Uterus (tissue), 4 donors: Measurements from ENCODE around the gene RTL5. TPM values are rescaled to one million over a fixed set of nuclear protein-coding genes. Genes with fewer than 3 reads are reported as not detected.
A peak's percentile ranks its signal among the peaks of the same experiment; 100 is the strongest.

ENCODE experiments used
- DNase-seq, 2 donors: peaks; one replicate each; pipeline ENCODE4 v3.0.0-alpha.2; 2019 to 2020
- H3K27ac ChIP-seq, 2 donors: fragments of 200-600 bp; sonication (generic); 1 replicate in 1 of 2; 2 replicates in 1 of 2; pipeline ENCODE4 v1.5.1; 2016 to 2018
- H3K27me3 ChIP-seq, 2 donors: fragments of 200-600 bp; sonication (generic); one replicate each; pipeline ENCODE4 v1.5.1; 2018 to 2019; ENCODE audit warnings: control low read depth in 1 of 2
- H3K36me3 ChIP-seq, 2 donors: fragments of 200-600 bp; sonication (generic); one replicate each; pipeline ENCODE4 v1.5.1; 2019; ENCODE audit warnings: control low read depth in 1 of 2
- H3K4me1 ChIP-seq, 2 donors: fragments of 200-600 bp; sonication (generic); one replicate each; pipeline ENCODE4 v1.5.1; 2018 to 2019; ENCODE audit warnings: control low read depth in 1 of 2
- H3K4me3 ChIP-seq, 2 donors: fragments of 200-600 bp; sonication (generic); 1 replicate in 1 of 2; 2 replicates in 1 of 2; pipeline ENCODE4 v1.5.1; 2018 to 2019; ENCODE audit warnings: mild to moderate bottlenecking in 1 of 2
- H3K9me3 ChIP-seq, 2 donors: fragments of 200-600 bp; sonication (generic); one replicate each; pipeline ENCODE4 v1.5.1; 2019; ENCODE audit warnings: control low read depth in 1 of 2
- CTCF ChIP-seq, 4 experiments: fragments of 200-600 bp in 2 of 4; fragments of 450-650 bp in 2 of 4; sonication (generic) in 2 of 4; IDR thresholded peaks; one replicate each; pipeline ENCODE4 v1.5.1; 2016 to 2019; ENCODE audit warnings: antibody characterized with exemption in 4 of 4, mild to moderate bottlenecking in 2 of 4, moderate library complexity in 1 of 4
- POLR2A ChIP-seq, 2 donors: fragments of 450-650 bp; IDR thresholded peaks; one replicate each; pipeline ENCODE4 v1.6.1; 2016; ENCODE audit warnings: antibody characterized with exemption in 2 of 2, mild to moderate bottlenecking in 1 of 2, moderate library complexity in 1 of 2
- intact Hi-C: fragments of 100-400 bp; cut with DNase I; formaldehyde crosslinking; loops from one replicate; pipeline ENCODE4 v1.15.1; 2023; ENCODE audit warnings: low total_unique reads
- total RNA-seq, 4 donors: library from RNA; depleted of rRNA in 3 of 4; stranded (reverse); fragments of >200 nt in 3 of 4; gene quantifications; one replicate each; pipeline versions ENCODE4 v1.1.0 to v1.2.4, GENCODE V29; 2014 to 2023
- donor health status: DM: yes; HTN: yes; CAD: no.

Gene RTL5
- total RNA-seq, 4 donors from 2014 or later, result 2.3 to 23.3 (median 6.1) TPM

- Histone ChIP-seq H3K36me3 (no peaks in the 10 kb centered on the region), H3K27me3 (no peaks in the 10 kb centered on the region), H3K4me3 (no peak overlapping the region), H3K4me1 (no peaks in the 10 kb centered on the region), H3K27ac (no peak overlapping the region), H3K9me3 (no peaks in the 10 kb centered on the region)
- DNase-seq, result no peak
- TF ChIP-seq POLR2A (IDR thresholded peaks at IDR 0.05) (no peak), CTCF (IDR thresholded peaks at IDR 0.05) (no peak)
- intact Hi-C loops, result no loop called here
These were observed 47.6 kb downstream of the RTL5 start for GRCh38 chrX:72084114-72084513.

GRCh38 chrX:72083291-72083690, 48.4 kb downstream of the RTL5 start:
- Histone ChIP-seq H3K27me3 (no peaks in the 10 kb centered on the region), H3K9me3 (no peaks in the 10 kb centered on the region), H3K36me3 (no peaks in the 10 kb centered on the region), H3K4me3 (no peak overlapping the region), H3K4me1 (no peaks in the 10 kb centered on the region), H3K27ac (no peak overlapping the region)
- DNase-seq, result no peak
- intact Hi-C loops, result no loop called here
- TF ChIP-seq CTCF (IDR thresholded peaks at IDR 0.05), result no peak

DNA sequence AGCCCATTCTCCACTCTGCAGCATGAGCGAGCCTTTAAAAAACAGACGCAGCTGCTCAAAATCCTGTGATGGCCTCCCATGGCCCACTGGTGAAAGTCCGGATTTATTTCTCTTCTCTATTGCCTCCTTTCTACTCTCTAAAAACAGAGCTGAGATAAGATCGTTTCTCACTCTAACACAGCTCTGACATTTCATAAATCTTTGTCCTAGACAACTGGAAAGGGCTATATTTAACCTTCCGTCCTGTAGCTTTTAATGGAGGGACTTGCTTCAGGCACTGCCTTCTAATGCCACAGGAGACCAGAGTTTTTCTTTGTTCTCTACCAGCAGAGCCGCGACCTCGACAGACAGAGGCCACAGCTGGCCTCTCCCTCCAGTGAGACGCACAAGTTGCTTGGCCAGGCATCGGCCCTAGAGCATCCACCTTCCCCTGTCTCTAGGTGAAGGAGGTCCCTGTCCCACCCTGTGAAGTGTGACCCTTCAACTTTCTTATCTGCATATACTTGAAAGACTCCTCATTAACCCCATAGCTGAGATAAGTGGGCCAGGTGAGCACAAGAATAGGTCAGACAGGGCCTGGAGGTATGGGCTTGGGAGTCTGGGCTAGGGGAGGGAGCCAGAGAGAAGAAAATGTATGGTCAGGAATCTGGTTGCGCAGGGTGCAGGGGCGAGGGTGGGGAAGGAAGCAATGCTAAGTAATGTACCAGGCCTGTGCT, 50.0 kb downstream of the RTL5 start:
- DNase-seq, result no peak
- H3K4me3 ChIP-seq, result no peak overlapping the region
- no peaks in the 10 kb centered on the region for H3K4me1 ChIP-seq
- intact Hi-C loops, result no loop called here
- no peaks in the 10 kb centered on the region for H3K36me3 ChIP-seq
- no peaks in the 10 kb centered on the region for H3K9me3 ChIP-seq
- TF ChIP-seq POLR2A (IDR thresholded peaks at IDR 0.05) (no peak), CTCF (IDR thresholded peaks at IDR 0.05) (no peak)
- peak overlapping the region in 1 of 2 donors; percentile 20 for H3K27ac ChIP-seq
- no peaks in the 10 kb centered on the region for H3K27me3 ChIP-seq

DNA sequence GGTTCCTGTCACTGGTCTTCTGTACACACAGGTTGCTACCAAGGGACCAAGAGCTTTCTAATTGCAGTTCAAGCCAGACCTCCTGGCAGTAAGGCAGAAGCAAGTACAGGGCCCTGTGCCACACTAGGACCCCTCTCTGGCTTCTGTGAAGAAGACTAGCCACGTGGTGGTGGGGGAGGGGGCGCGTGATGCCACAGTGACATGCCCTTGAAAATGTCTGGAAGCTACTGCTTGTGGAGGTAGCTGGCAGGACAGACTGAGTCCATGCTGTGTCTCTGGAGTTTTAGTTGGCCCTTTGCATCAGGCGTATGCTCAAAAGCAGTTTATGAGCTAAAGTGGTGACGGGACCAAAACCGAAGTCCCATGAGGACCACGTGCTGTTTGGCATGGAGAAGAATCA, 50.9 kb downstream of the RTL5 start:
- H3K9me3 ChIP-seq, result no peaks in the 10 kb centered on the region
- no peak overlapping the region for H3K27ac ChIP-seq
- TF ChIP-seq POLR2A (IDR thresholded peaks at IDR 0.05) (no peak), CTCF (IDR thresholded peaks at IDR 0.05) (no peak)
- no peak overlapping the region for H3K4me3 ChIP-seq
- H3K36me3 ChIP-seq, result no peaks in the 10 kb centered on the region
- intact Hi-C loops, result no loop called here
- no peaks in the 10 kb centered on the region for H3K4me1 ChIP-seq
- H3K27me3 ChIP-seq, result no peaks in the 10 kb centered on the region
- no peak for DNase-seq

DNA sequence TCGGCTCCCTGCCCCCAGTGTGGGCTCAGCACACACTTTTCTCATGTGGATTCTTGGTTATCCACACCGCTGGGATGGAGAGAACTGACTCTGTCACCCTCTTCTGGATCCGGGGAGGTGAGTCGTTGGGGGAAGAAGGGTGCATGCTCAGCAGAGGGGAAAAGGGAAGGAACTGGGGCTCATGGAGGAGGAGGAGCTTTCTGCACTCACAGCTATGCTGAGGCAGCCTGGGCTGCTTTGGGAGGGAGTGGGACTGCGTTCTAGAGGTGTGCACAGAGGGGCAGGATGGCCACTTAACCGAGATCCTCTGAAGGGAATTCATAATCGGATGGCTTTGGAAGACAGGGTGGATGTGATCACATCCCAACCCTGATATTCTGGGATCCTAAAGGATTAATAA, 51.6 kb downstream of the RTL5 start:
- Histone ChIP-seq H3K36me3 (no peaks in the 10 kb centered on the region), H3K9me3 (no peaks in the 10 kb centered on the region), H3K27ac (peak overlapping the region in 1 of 2 donors; percentile 32), H3K4me3 (no peak overlapping the region), H3K4me1 (no peaks in the 10 kb centered on the region), H3K27me3 (no peaks in the 10 kb centered on the region)
- DNase-seq, result no peak
- TF ChIP-seq CTCF (IDR thresholded peaks at IDR 0.05), result no peak
- TF ChIP-seq POLR2A (IDR thresholded peaks at IDR 0.05), result no peak
- intact Hi-C loops, result no loop called here
